ENCODE measurements around the gene ATPAF2. TPM values are rescaled to one million over a fixed set of nuclear protein-coding genes. Genes with fewer than 3 reads are reported as not detected.
A peak's percentile ranks its signal among the peaks of the same experiment; 100 is the strongest.
"Not testable (repeated sequence)": the region's sequence is repeated elsewhere in the genome, so short reads cannot be mapped to it uniquely, and the experiment has no call there.

ATPAF2 gene
- total RNA-seq, 2 donors from 2014 or later = 25.8 to 28.7 TPM

GRCh38 chr17:17998934-17999333, 40.0 kb downstream of the ATPAF2 start:
- no peaks in the 10 kb centered on the region for H3K4me1 Mint-ChIP-seq (ENCODE audit: low read depth)
- no peak overlapping the region for H3K27ac Mint-ChIP-seq
- H3K36me3 Mint-ChIP-seq (ENCODE audit: insufficient read depth in 2 of 2) = no peaks in the 10 kb centered on the region
- ATAC-seq (replicated peaks in 1 of 2) (no peak), DNase-seq (no peak)
- H3K27me3 Mint-ChIP-seq (ENCODE audit: low read depth) = no peaks in the 10 kb centered on the region
- H3K4me3 Mint-ChIP-seq = no peak overlapping the region
- H3K9me3 Mint-ChIP-seq = no peaks in the 10 kb centered on the region

GRCh38 chr17:17995887-17996286, 43.1 kb downstream of the ATPAF2 start:
- not testable (repeated sequence) for H3K4me3 Mint-ChIP-seq; H3K36me3 Mint-ChIP-seq (ENCODE audit: insufficient read depth in 2 of 2); H3K4me1 Mint-ChIP-seq (ENCODE audit: low read depth); H3K9me3 Mint-ChIP-seq; H3K27me3 Mint-ChIP-seq (ENCODE audit: low read depth); DNase-seq; H3K27ac Mint-ChIP-seq; ATAC-seq (replicated peaks in 1 of 2)

- H3K36me3 Mint-ChIP-seq (ENCODE audit: insufficient read depth in 2 of 2) = no peaks in the 10 kb centered on the region
- no peak overlapping the region for H3K27ac Mint-ChIP-seq
- peak; percentile 16 to 17 for DNase-seq
Observed at GRCh38 chr17:17994271-17995069, 44.5 kb downstream of the ATPAF2 start.

GRCh38 chr17:17993852-17994251, 45.1 kb downstream of the ATPAF2 start:
- Mint-ChIP-seq H3K27me3 (ENCODE audit: low read depth) (no peaks in the 10 kb centered on the region), H3K4me1 (ENCODE audit: low read depth) (no peaks in the 10 kb centered on the region), H3K36me3 (ENCODE audit: insufficient read depth in 2 of 2) (no peaks in the 10 kb centered on the region), H3K27ac (no peak overlapping the region), H3K9me3 (no peaks in the 10 kb centered on the region), H3K4me3 (no peak overlapping the region)
- DNase-seq = no peak
- ATAC-seq (replicated peaks in 1 of 2) = no peak

More at GRCh38 chr17:17994271-17995069, 44.5 kb downstream of the ATPAF2 start:
- H3K4me1 Mint-ChIP-seq (ENCODE audit: low read depth) = no peaks in the 10 kb centered on the region
- no peaks in the 10 kb centered on the region for H3K27me3 Mint-ChIP-seq (ENCODE audit: low read depth)
- no peaks in the 10 kb centered on the region for H3K9me3 Mint-ChIP-seq
- no peak overlapping the region for H3K4me3 Mint-ChIP-seq
- no peak for ATAC-seq (replicated peaks in 1 of 2)

GRCh38 chr17:17993366-17993765, 45.6 kb downstream of the ATPAF2 start:
- Mint-ChIP-seq H3K9me3 (no peaks in the 10 kb centered on the region), H3K27ac (no peak overlapping the region), H3K4me1 (ENCODE audit: low read depth) (no peaks in the 10 kb centered on the region), H3K4me3 (no peak overlapping the region), H3K36me3 (ENCODE audit: insufficient read depth in 2 of 2) (no peaks in the 10 kb centered on the region), H3K27me3 (ENCODE audit: low read depth) (no peaks in the 10 kb centered on the region)
- ATAC-seq (replicated peaks in 1 of 2) = no peak
- no peak for DNase-seq

- Mint-ChIP-seq H3K27ac (peak overlapping the region; percentile 72), H3K27me3 (ENCODE audit: low read depth) (no peaks in the 10 kb centered on the region), H3K4me1 (ENCODE audit: low read depth) (no peaks in the 10 kb centered on the region), H3K36me3 (ENCODE audit: insufficient read depth in 2 of 2) (no peaks in the 10 kb centered on the region), H3K4me3 (no peak overlapping the region), H3K9me3 (no peaks in the 10 kb centered on the region)
- DNase-seq (no peak), ATAC-seq (replicated peaks in 1 of 2) (no peak)
Observed at GRCh38 chr17:17990282-17990681, 48.7 kb downstream of the ATPAF2 start.

- H3K36me3 Mint-ChIP-seq (ENCODE audit: insufficient read depth in 2 of 2) = no peaks in the 10 kb centered on the region
- H3K27me3 Mint-ChIP-seq (ENCODE audit: low read depth) = no peaks in the 10 kb centered on the region
- DNase-seq = no peak
- no peak overlapping the region for H3K4me3 Mint-ChIP-seq
- no peaks in the 10 kb centered on the region for H3K9me3 Mint-ChIP-seq
- no peaks in the 10 kb centered on the region for H3K4me1 Mint-ChIP-seq (ENCODE audit: low read depth)
- ATAC-seq (replicated peaks in 1 of 2) = no peak
- H3K27ac Mint-ChIP-seq = no peak overlapping the region
Observed at GRCh38 chr17:17989618-17990017, 49.4 kb downstream of the ATPAF2 start.

- Mint-ChIP-seq H3K27me3 (ENCODE audit: low read depth) (no peaks in the 10 kb centered on the region), H3K27ac (no peak overlapping the region), H3K9me3 (no peaks in the 10 kb centered on the region), H3K4me3 (no peak overlapping the region), H3K36me3 (ENCODE audit: insufficient read depth in 2 of 2) (no peaks in the 10 kb centered on the region), H3K4me1 (ENCODE audit: low read depth) (no peaks in the 10 kb centered on the region)
- ATAC-seq (replicated peaks in 1 of 2) = no peak
- DNase-seq = no peak
Observed at GRCh38 chr17:17989081-17989480, 49.9 kb downstream of the ATPAF2 start.

- Mint-ChIP-seq H3K27me3 (ENCODE audit: low read depth) (no peaks in the 10 kb centered on the region), H3K4me3 (no peak overlapping the region), H3K4me1 (ENCODE audit: low read depth) (no peaks in the 10 kb centered on the region), H3K36me3 (ENCODE audit: insufficient read depth in 2 of 2) (no peaks in the 10 kb centered on the region), H3K9me3 (no peaks in the 10 kb centered on the region), H3K27ac (no peak overlapping the region)
- no peak for DNase-seq
- no peak for ATAC-seq (replicated peaks in 1 of 2)
Observed at GRCh38 chr17:17988427-17988945, 50.5 kb downstream of the ATPAF2 start.

GRCh38 chr17:17987901-17988300, 51.1 kb downstream of the ATPAF2 start:
- no peaks in the 10 kb centered on the region for H3K4me1 Mint-ChIP-seq (ENCODE audit: low read depth)
- ATAC-seq (replicated peaks in 1 of 2) = no peak

GRCh38 chr17:17987187-17987896, 51.6 kb downstream of the ATPAF2 start:
- DNase-seq = no peak
- no peak for ATAC-seq (replicated peaks in 1 of 2)
- no peaks in the 10 kb centered on the region for H3K4me1 Mint-ChIP-seq (ENCODE audit: low read depth)
- H3K4me3 Mint-ChIP-seq = no peak overlapping the region
- H3K27ac Mint-ChIP-seq = no peak overlapping the region
- H3K36me3 Mint-ChIP-seq (ENCODE audit: insufficient read depth in 2 of 2) = no peaks in the 10 kb centered on the region
- no peaks in the 10 kb centered on the region for H3K27me3 Mint-ChIP-seq (ENCODE audit: low read depth)
- no peaks in the 10 kb centered on the region for H3K9me3 Mint-ChIP-seq

More at GRCh38 chr17:17987901-17988300, 51.1 kb downstream of the ATPAF2 start:
- H3K36me3 Mint-ChIP-seq (ENCODE audit: insufficient read depth in 2 of 2) = no peaks in the 10 kb centered on the region
- no peak overlapping the region for H3K27ac Mint-ChIP-seq
- H3K4me3 Mint-ChIP-seq = no peak overlapping the region
- H3K27me3 Mint-ChIP-seq (ENCODE audit: low read depth) = no peaks in the 10 kb centered on the region
- H3K9me3 Mint-ChIP-seq = no peaks in the 10 kb centered on the region
- no peak for DNase-seq

GRCh38 chr17:17985555-17985954, 53.4 kb downstream of the ATPAF2 start:
- Mint-ChIP-seq H3K4me1 (ENCODE audit: low read depth) (no peaks in the 10 kb centered on the region), H3K36me3 (ENCODE audit: insufficient read depth in 2 of 2) (no peaks in the 10 kb centered on the region), H3K27ac (no peak overlapping the region), H3K4me3 (no peak overlapping the region), H3K27me3 (ENCODE audit: low read depth) (no peaks in the 10 kb centered on the region), H3K9me3 (no peaks in the 10 kb centered on the region)
- peak; percentile 9 to 16 for DNase-seq
- ATAC-seq (replicated peaks in 1 of 2) = peak; percentile 72 to 78

- Mint-ChIP-seq H3K27me3 (ENCODE audit: low read depth) (no peaks in the 10 kb centered on the region), H3K36me3 (ENCODE audit: insufficient read depth in 2 of 2) (no peaks in the 10 kb centered on the region), H3K9me3 (no peaks in the 10 kb centered on the region), H3K4me3 (no peak overlapping the region), H3K4me1 (ENCODE audit: low read depth) (no peaks in the 10 kb centered on the region), H3K27ac (no peak overlapping the region)
- ATAC-seq (replicated peaks in 1 of 2) = no peak
- no peak for DNase-seq
Observed at GRCh38 chr17:17985153-17985552, 53.8 kb downstream of the ATPAF2 start.
